Measurements from ENCODE around the gene TSPYL2.

DNA sequence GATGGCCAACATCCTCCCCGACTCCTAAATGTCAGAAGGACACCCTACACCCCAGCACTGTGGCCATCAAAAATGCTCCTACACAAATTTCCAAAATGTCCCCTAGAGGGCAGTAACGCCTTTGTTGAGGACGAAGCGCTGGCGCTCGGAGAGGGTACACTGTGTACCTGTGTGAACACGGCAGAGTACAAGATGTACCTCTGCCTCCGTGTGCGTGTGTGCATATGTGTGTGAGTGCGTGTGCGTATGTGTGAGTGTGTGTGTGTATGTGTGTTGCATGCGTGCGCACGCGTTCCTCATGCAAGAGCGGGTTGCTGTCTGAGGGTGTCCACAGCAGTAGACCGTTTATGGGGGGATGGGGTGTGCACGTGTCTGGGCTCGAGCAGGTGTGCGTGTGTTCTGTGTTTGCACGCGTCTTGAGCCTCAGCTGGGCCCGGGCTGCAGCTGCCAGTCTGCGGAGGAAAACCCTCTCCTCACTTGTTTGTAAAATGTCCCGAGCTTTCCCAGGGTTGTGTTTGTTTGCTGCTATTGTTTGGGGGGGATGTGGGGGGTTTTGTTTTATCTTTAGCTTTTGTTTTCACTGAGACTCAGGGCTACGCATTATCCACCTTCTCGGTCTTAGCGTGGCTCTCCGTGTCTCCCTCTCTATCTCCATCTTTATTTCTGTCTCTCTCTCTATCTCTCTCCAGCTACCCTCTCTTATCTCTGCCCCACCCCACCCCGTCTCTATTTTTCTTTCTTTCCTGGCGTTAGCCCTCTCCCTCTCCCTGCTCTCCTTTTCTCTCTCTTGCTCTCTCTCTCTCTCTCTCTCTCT, 10.4 kb upstream of the TSPYL2 start:
- TF ChIP-seq POLR2AphosphoS5 (IDR thresholded peaks at IDR 0.05; ENCODE audit: low read depth, low read length) (no peak), POLR2A (IDR thresholded peaks at IDR 0.05; ENCODE audit: low read depth, low read length) (no peak), TAF1 (IDR thresholded peaks at IDR 0.05; ENCODE audit: borderline replicate concordance, low read depth, low read length) (no peak)

Data from GM12892 (cell line).